Measurements from ENCODE around the gene KRTAP25-1. TPM values are rescaled to one million over a fixed set of nuclear protein-coding genes. Genes with fewer than 3 reads are reported as not detected.

The KRTAP25-1 gene
- total RNA-seq = not detected in 2 replicates

DNA sequence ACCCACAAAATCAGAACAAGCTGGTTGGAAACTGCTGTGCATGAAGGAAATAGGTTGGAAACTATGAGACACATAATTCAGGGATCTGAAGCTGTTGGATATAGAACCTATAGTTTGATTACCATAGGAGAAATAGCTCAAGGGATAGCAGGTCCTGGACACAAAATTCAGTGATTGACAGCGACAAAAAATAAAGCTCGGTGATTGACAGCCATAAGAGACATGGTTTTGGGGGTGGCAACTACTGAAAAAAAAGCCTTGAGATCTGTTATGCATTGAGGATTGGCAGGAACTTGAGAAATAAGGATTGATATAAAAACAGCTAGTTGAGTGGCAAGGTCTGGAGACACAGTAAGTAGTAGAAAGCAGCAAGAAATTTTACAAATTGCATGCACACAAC lies at the start of gene KRTAP25-1:
TSS of gene KRTAP25-1 (minus strand) at position 300 of the 400 bp plus-strand sequence. CDS start at position 276, 24 bp downstream.
- no peak within 1 kb of the TSS for H3K4me3 ChIP-seq (ENCODE audit: low read depth, low read length)
- H3K27me3 ChIP-seq (ENCODE audit: control insufficient read depth, insufficient read depth, low read length) = no peaks in the 10 kb centered on the region
- FAIRE-seq (no peak), DNase-seq (ENCODE audit: low read depth) (no peak)
- TF ChIP-seq CTCF (IDR thresholded peaks at IDR 0.05; ENCODE audit: insufficient read depth, low read length, severe bottlenecking) = no peak
- no peaks in the 10 kb centered on the region for H3K36me3 ChIP-seq (ENCODE audit: control insufficient read depth, insufficient read depth, low read length)

- H3K27me3 ChIP-seq (ENCODE audit: control insufficient read depth, insufficient read depth, low read length) = no peaks in the 10 kb centered on the region
- no peaks in the 10 kb centered on the region for H3K36me3 ChIP-seq (ENCODE audit: control insufficient read depth, insufficient read depth, low read length)
- FAIRE-seq (no peak), DNase-seq (ENCODE audit: low read depth) (no peak)
- H3K4me3 ChIP-seq (ENCODE audit: low read depth, low read length) = no peak overlapping the region
- TF ChIP-seq CTCF (IDR thresholded peaks at IDR 0.05; ENCODE audit: insufficient read depth, low read length, severe bottlenecking) = no peak
Observed at GRCh38 chr21:30338717-30339116, 49.4 kb upstream of the KRTAP25-1 start.

DNA sequence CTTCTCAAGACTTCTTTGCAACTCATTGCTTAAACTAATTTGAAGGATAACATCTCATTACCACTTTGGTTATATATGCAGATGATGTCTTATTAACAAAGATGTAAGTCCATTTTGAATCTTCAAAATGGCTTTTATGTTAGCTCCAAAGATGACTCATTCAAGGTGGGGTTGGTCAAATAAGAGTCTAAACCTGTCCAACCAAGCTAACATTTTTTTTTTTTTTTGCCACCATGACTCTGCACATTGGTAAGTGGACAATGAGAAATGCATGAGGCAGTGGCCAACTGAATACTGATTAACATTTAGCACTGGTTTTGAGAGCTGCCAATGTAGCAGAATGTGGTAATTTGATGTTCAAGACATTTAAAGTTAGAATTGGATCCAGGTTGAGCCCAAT lies 48.5 kb upstream of the KRTAP25-1 start:
- FAIRE-seq = no peak

GRCh38 chr21:30337276-30337744 lies 48.0 kb upstream of the KRTAP25-1 start, which contains the start of gene KRTAP27-1:
Gene KRTAP27-1, minus strand, starts transcription at chr21:30337694. Its CDS starts 26 bp downstream, at chr21:30337668.
- TF ChIP-seq CTCF (IDR thresholded peaks at IDR 0.05; ENCODE audit: insufficient read depth, low read length, severe bottlenecking) = no peak
- FAIRE-seq (no peak), DNase-seq (ENCODE audit: low read depth) (no peak)
- Histone ChIP-seq H3K27me3 (ENCODE audit: control insufficient read depth, insufficient read depth, low read length) (no peaks in the 10 kb centered on the region), H3K4me3 (ENCODE audit: low read depth, low read length) (no peak within 1 kb of the TSS), H3K36me3 (ENCODE audit: control insufficient read depth, insufficient read depth, low read length) (no peaks in the 10 kb centered on the region)

More for the DNA sequence above, 48.5 kb upstream of the KRTAP25-1 start:
- Histone ChIP-seq H3K27me3 (ENCODE audit: control insufficient read depth, insufficient read depth, low read length) (no peaks in the 10 kb centered on the region), H3K4me3 (ENCODE audit: low read depth, low read length) (no peak overlapping the region), H3K36me3 (ENCODE audit: control insufficient read depth, insufficient read depth, low read length) (no peaks in the 10 kb centered on the region)
- TF ChIP-seq CTCF (IDR thresholded peaks at IDR 0.05; ENCODE audit: insufficient read depth, low read length, severe bottlenecking) = no peak
- peak; percentile 69 for DNase-seq (ENCODE audit: low read depth)

- Histone ChIP-seq H3K36me3 (ENCODE audit: control insufficient read depth, insufficient read depth, low read length) (no peaks in the 10 kb centered on the region), H3K4me3 (ENCODE audit: low read depth, low read length) (no peak overlapping the region), H3K27me3 (ENCODE audit: control insufficient read depth, insufficient read depth, low read length) (no peaks in the 10 kb centered on the region)
- peak; percentile 20 for DNase-seq (ENCODE audit: low read depth)
- TF ChIP-seq CTCF (IDR thresholded peaks at IDR 0.05; ENCODE audit: insufficient read depth, low read length, severe bottlenecking) = no peak
- FAIRE-seq = no peak
Observed at GRCh38 chr21:30336596-30336995, 47.3 kb upstream of the KRTAP25-1 start.

GRCh38 chr21:30333736-30334135 lies 44.4 kb upstream of the KRTAP25-1 start:
- DNase-seq (ENCODE audit: low read depth) = no peak
- H3K4me3 ChIP-seq (ENCODE audit: low read depth, low read length) = no peak overlapping the region
- FAIRE-seq = no peak
- H3K27me3 ChIP-seq (ENCODE audit: control insufficient read depth, insufficient read depth, low read length) = no peaks in the 10 kb centered on the region
- no peaks in the 10 kb centered on the region for H3K36me3 ChIP-seq (ENCODE audit: control insufficient read depth, insufficient read depth, low read length)
- TF ChIP-seq CTCF (IDR thresholded peaks at IDR 0.05; ENCODE audit: insufficient read depth, low read length, severe bottlenecking) = no peak
